MM.1S (cell line): ENCODE measurements around the gene LILRA2.

Experiments used
- EZH2 ChIP-seq: fragments of 300-600 bp; sonication (generic); optimal IDR thresholded peaks from 2 replicates; pipeline ENCODE3; 2017; ENCODE audit warnings: low read depth, mild to moderate bottlenecking, antibody characterized with exemption, low read length, mixed read lengths
- EZH2phosphoT487 ChIP-seq: fragments of 300-600 bp; sonication (generic); IDR thresholded peaks from 2 replicates; pipeline ENCODE4 v1.6.1; 2018; ENCODE audit warnings: antibody characterized with exemption, low read length
- TF ChIP-seq, protein P1 (sequence below): fragments of 300-600 bp; sonication (generic); IDR thresholded peaks from 2 replicates; pipeline ENCODE4 v1.5.1; 2016; ENCODE audit warnings: antibody characterized with exemption, low read length, mixed read lengths

DNA sequence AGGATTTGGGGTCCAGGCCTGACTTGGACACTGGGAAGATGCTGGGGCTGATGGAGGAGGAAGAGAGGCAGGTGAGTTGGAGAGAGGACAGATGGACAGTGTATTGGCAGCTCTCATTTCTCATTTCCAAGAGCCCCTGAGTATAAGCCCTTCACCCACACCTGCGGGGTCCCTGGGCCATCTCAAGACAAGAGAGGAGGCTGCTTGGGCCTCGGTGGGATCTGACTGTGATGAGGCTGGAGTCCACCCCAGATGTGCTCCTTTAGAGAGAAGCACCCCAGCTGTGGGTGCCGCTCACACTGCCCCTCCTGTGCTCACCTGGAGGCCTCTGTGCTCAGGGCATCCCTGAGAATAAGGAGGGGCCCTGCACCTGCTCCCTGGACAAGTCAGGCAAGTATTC lies 3.7 kb downstream of the LILRA2 start:
- TF ChIP-seq, protein P1, sequence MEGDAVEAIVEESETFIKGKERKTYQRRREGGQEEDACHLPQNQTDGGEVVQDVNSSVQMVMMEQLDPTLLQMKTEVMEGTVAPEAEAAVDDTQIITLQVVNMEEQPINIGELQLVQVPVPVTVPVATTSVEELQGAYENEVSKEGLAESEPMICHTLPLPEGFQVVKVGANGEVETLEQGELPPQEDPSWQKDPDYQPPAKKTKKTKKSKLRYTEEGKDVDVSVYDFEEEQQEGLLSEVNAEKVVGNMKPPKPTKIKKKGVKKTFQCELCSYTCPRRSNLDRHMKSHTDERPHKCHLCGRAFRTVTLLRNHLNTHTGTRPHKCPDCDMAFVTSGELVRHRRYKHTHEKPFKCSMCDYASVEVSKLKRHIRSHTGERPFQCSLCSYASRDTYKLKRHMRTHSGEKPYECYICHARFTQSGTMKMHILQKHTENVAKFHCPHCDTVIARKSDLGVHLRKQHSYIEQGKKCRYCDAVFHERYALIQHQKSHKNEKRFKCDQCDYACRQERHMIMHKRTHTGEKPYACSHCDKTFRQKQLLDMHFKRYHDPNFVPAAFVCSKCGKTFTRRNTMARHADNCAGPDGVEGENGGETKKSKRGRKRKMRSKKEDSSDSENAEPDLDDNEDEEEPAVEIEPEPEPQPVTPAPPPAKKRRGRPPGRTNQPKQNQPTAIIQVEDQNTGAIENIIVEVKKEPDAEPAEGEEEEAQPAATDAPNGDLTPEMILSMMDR: no peak
- TF ChIP-seq EZH2: no peak
- TF ChIP-seq EZH2phosphoT487: no peak
